HL-60 (cell line): ENCODE results near the gene PLCD4.

Experiments used
- DNase-seq, 2 experiments: peaks; one replicate each; pipeline ENCODE4 v3.0.0-alpha.2; 2010 to 2020; ENCODE audit warnings: low read depth in 1 of 2, low spot score in 1 of 2
- H3K27ac ChIP-seq: fragments of 250-450 bp; sonication (Bioruptor Pico); replicated peaks from 2 replicates; pipeline ENCODE4 v1.5.1; 2020; ENCODE audit warnings: mild to moderate bottlenecking, moderate library complexity
- H3K27me3 ChIP-seq: fragments of 250-450 bp; sonication (Bioruptor Pico); 2 replicates; pipeline ENCODE4 v1.5.1; 2021; ENCODE audit warnings: mild to moderate bottlenecking, moderate library complexity; ENCODE audit not compliant: insufficient read depth, poor library complexity, severe bottlenecking
- H3K4me3 ChIP-seq: replicated peaks from 2 replicates; pipeline ENCODE4 v1.5.1; 2011; ENCODE audit warnings: mild to moderate bottlenecking, control low read depth, low read length; ENCODE audit not compliant: insufficient read depth
- GABPA ChIP-seq: IDR thresholded peaks from 2 replicates; pipeline ENCODE4 v1.6.1; 2012; ENCODE audit warnings: low read depth
- POLR2AphosphoS5 ChIP-seq: IDR thresholded peaks from 2 replicates; pipeline ENCODE4 v1.6.1; 2012; ENCODE audit warnings: low read depth
- SPI1 ChIP-seq: IDR thresholded peaks from 2 replicates; pipeline ENCODE4 v1.6.1; 2012; ENCODE audit warnings: low read depth, mild to moderate bottlenecking, borderline replicate concordance
- TF ChIP-seq, protein P1 (sequence below): IDR thresholded peaks from one replicate; pipeline ENCODE4 v1.5.1; 2011; ENCODE audit warnings: low read length, control low read depth, inconsistent platforms; ENCODE audit not compliant: insufficient read depth
- TF ChIP-seq, protein P2 (sequence below): IDR thresholded peaks from 2 replicates; pipeline ENCODE4 v1.6.1; 2012; ENCODE audit warnings: low read depth; ENCODE audit not compliant: insufficient replicate concordance

Gene PLCD4

DNA sequence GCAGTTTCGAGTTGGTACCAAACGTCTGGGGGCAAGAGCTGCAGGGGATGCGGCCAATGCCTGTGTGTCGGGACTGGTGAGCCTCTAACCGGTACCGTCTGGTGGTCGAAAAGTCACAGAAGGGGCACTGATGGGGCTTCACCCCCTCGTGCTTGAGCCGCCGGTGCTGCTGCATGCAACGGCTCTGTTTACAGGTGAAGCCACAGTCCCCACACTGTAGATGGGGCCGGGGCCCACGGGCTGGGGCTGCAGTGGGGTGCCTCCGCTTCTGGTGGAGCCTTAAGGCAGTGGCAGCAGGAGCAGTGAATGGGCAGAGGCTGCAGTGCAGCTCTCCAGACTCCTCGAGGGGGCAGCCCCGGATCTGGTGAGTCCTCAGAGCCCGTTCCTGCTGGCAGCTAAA, 35.1 kb downstream of the PLCD4 start:
- Histone ChIP-seq H3K4me3 (no peak overlapping the region), H3K27me3 (no peaks in the 10 kb centered on the region), H3K27ac (no peak overlapping the region)
- DNase-seq: no peak
- TF ChIP-seq GABPA: no peak
- no peak for TF ChIP-seq POLR2AphosphoS5
- TF ChIP-seq, protein P1, sequence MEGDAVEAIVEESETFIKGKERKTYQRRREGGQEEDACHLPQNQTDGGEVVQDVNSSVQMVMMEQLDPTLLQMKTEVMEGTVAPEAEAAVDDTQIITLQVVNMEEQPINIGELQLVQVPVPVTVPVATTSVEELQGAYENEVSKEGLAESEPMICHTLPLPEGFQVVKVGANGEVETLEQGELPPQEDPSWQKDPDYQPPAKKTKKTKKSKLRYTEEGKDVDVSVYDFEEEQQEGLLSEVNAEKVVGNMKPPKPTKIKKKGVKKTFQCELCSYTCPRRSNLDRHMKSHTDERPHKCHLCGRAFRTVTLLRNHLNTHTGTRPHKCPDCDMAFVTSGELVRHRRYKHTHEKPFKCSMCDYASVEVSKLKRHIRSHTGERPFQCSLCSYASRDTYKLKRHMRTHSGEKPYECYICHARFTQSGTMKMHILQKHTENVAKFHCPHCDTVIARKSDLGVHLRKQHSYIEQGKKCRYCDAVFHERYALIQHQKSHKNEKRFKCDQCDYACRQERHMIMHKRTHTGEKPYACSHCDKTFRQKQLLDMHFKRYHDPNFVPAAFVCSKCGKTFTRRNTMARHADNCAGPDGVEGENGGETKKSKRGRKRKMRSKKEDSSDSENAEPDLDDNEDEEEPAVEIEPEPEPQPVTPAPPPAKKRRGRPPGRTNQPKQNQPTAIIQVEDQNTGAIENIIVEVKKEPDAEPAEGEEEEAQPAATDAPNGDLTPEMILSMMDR: no peak
- TF ChIP-seq, protein P2, sequence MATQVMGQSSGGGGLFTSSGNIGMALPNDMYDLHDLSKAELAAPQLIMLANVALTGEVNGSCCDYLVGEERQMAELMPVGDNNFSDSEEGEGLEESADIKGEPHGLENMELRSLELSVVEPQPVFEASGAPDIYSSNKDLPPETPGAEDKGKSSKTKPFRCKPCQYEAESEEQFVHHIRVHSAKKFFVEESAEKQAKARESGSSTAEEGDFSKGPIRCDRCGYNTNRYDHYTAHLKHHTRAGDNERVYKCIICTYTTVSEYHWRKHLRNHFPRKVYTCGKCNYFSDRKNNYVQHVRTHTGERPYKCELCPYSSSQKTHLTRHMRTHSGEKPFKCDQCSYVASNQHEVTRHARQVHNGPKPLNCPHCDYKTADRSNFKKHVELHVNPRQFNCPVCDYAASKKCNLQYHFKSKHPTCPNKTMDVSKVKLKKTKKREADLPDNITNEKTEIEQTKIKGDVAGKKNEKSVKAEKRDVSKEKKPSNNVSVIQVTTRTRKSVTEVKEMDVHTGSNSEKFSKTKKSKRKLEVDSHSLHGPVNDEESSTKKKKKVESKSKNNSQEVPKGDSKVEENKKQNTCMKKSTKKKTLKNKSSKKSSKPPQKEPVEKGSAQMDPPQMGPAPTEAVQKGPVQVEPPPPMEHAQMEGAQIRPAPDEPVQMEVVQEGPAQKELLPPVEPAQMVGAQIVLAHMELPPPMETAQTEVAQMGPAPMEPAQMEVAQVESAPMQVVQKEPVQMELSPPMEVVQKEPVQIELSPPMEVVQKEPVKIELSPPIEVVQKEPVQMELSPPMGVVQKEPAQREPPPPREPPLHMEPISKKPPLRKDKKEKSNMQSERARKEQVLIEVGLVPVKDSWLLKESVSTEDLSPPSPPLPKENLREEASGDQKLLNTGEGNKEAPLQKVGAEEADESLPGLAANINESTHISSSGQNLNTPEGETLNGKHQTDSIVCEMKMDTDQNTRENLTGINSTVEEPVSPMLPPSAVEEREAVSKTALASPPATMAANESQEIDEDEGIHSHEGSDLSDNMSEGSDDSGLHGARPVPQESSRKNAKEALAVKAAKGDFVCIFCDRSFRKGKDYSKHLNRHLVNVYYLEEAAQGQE: no peak

DNA sequence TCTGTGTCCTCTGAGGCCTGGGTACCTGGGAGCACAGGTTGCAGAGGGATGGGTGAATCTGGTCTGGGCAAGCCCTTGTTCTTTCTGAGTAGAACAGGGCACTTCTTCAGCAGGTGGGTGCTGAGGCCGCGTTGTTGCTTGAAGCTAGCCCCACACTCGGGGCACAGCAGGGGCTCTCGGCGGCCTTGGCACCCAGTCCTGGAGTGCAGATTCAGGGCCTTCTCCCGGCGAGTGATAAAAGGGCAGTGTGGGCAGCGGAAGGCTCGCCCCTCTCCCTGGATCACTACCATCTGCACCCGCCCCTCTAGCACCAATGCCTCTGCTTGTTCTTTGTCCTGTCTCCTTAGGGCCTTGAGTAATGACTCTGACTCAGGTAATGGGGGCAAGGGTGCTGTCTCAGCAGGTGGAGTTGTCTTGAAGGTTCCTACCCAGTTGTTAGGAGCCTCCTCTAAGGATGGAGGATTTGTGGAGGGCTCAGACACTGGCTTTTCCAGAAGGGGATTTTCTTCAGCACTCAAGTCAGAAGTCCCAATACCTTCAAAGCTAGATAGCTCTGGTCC, 36.1 kb downstream of the PLCD4 start:
- no peak overlapping the region for H3K4me3 ChIP-seq
- H3K27ac ChIP-seq: no peak overlapping the region
- DNase-seq: no peak
- no peaks in the 10 kb centered on the region for H3K27me3 ChIP-seq
- no peak for TF ChIP-seq POLR2AphosphoS5
- TF ChIP-seq, protein P1: no peak
- no peak for TF ChIP-seq SPI1
- TF ChIP-seq GABPA: no peak
- TF ChIP-seq, protein P2: no peak

DNA sequence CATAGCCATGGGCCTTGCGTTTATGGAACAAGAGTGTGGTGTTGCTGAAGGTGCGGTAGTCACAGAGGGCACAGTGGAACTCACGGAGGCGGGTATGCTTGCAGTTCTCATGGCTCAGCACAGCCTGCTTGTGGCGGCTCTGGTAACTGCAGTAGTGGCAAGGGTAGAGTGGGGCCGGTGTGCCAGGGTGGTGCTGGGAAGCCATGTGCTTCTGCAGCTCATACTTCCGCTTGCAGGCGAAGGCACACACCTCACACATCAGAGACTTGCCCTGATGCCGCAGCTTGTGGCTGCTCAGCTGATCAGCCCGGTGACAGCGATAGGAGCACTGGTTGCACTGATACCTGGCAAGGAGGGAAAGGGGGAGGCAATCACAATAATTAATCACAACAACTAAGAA, 37.0 kb downstream of the PLCD4 start:
- Histone ChIP-seq H3K27ac (no peak overlapping the region), H3K4me3 (no peak overlapping the region), H3K27me3 (no peaks in the 10 kb centered on the region)
- TF ChIP-seq POLR2AphosphoS5 (no peak), GABPA (no peak), SPI1 (no peak)
- TF ChIP-seq, protein P1: no peak
- TF ChIP-seq, protein P2: no peak
- no peak for DNase-seq
